KOPT-K1 (cell line): ENCODE results near the gene EIF4E.
"Not testable (repeated sequence)": the region's sequence is repeated elsewhere in the genome, so short reads cannot be mapped to it uniquely, and the experiment has no call there.

Experiments used
- H3K27ac ChIP-seq: fragments of 200-600 bp; sonication (generic); 2 replicates; pipeline ENCODE4 v1.5.1; 2016; ENCODE audit warnings: antibody characterized with exemption, mild to moderate bottlenecking, low read depth, low read length; ENCODE audit not compliant: poor library complexity, severe bottlenecking
- H3K36me3 ChIP-seq: fragments of 200-600 bp; sonication (generic); 2 replicates; pipeline ENCODE4 v1.5.1; 2017; ENCODE audit warnings: antibody characterized with exemption, mild to moderate bottlenecking, low read length, moderate library complexity; ENCODE audit not compliant: insufficient read depth
- H3K9me3 ChIP-seq: fragments of 200-600 bp; sonication (generic); 2 replicates; pipeline ENCODE4 v1.5.1; 2017; ENCODE audit warnings: antibody characterized with exemption, low read length, mild to moderate bottlenecking; ENCODE audit not compliant: insufficient read depth, poor library complexity, severe bottlenecking

The EIF4E gene

GRCh38 chr4:98945297-98945850 lies 16.4 kb upstream of the EIF4E start:
- no peak overlapping the region for H3K27ac ChIP-seq

GRCh38 chr4:98939892-98940298 lies 11.0 kb upstream of the EIF4E start:
- Histone ChIP-seq H3K9me3 (no peaks in the 10 kb centered on the region), H3K36me3 (no peaks in the 10 kb centered on the region)

More at GRCh38 chr4:98945297-98945850, 16.4 kb upstream of the EIF4E start:
- H3K9me3 ChIP-seq, result no peaks in the 10 kb centered on the region
- no peaks in the 10 kb centered on the region for H3K36me3 ChIP-seq

GRCh38 chr4:98939438-98939837 lies 10.5 kb upstream of the EIF4E start:
- H3K27ac ChIP-seq, result no peak overlapping the region
- no peaks in the 10 kb centered on the region for H3K9me3 ChIP-seq
- H3K36me3 ChIP-seq, result no peaks in the 10 kb centered on the region

More at GRCh38 chr4:98939892-98940298, 11.0 kb upstream of the EIF4E start:
- H3K27ac ChIP-seq, result no peak overlapping the region

- H3K36me3 ChIP-seq, result no peaks in the 10 kb centered on the region
- H3K9me3 ChIP-seq, result no peaks in the 10 kb centered on the region
- no peak overlapping the region for H3K27ac ChIP-seq
Measured at GRCh38 chr4:98937986-98938720, 9.2 kb upstream of the EIF4E start.

- Histone ChIP-seq H3K36me3 (no peaks in the 10 kb centered on the region), H3K9me3 (peaks cover 3% of the 10 kb centered on the region), H3K27ac (no peak overlapping the region)
Measured at GRCh38 chr4:98935633-98936032, 6.7 kb upstream of the EIF4E start.

- not testable (repeated sequence) for H3K27ac ChIP-seq, H3K9me3 ChIP-seq, H3K36me3 ChIP-seq
Measured at GRCh38 chr4:98934851-98935250, 5.9 kb upstream of the EIF4E start.

- H3K36me3 ChIP-seq, result no peaks in the 10 kb centered on the region
- no peak overlapping the region for H3K27ac ChIP-seq
- H3K9me3 ChIP-seq, result peaks cover 6% of the 10 kb centered on the region
Measured at GRCh38 chr4:98932539-98932938, 3.6 kb upstream of the EIF4E start.

GRCh38 chr4:98930311-98930865 lies 1.5 kb upstream of the EIF4E start:
- Histone ChIP-seq H3K9me3 (peaks cover 6% of the 10 kb centered on the region), H3K36me3 (peaks cover 15% of the 10 kb centered on the region), H3K27ac (no peak overlapping the region)

- Histone ChIP-seq H3K36me3 (peaks cover 23% of the 10 kb centered on the region), H3K27ac (peak overlapping the region; percentile 97), H3K9me3 (peaks cover 6% of the 10 kb centered on the region)
Measured at GRCh38 chr4:98929341-98930267, 671 bp upstream of the EIF4E start.

- H3K27ac ChIP-seq, result peak overlapping the region; percentile 97
- peaks cover 6% of the 10 kb centered on the region for H3K9me3 ChIP-seq
- H3K36me3 ChIP-seq, result peaks cover 34% of the 10 kb centered on the region
Measured at GRCh38 chr4:98928131-98928504, 815 bp downstream of the EIF4E start.

GRCh38 chr4:98926257-98926656 lies 2.7 kb downstream of the EIF4E start:
- Histone ChIP-seq H3K27ac (peak overlapping the region; percentile 1), H3K36me3 (peaks cover 52% of the 10 kb centered on the region)
- H3K9me3 ChIP-seq, result not testable (repeated sequence)

GRCh38 chr4:98921292-98921691 lies 7.6 kb downstream of the EIF4E start:
- Histone ChIP-seq H3K9me3 (no peaks in the 10 kb centered on the region), H3K36me3 (peaks cover 94% of the 10 kb centered on the region), H3K27ac (no peak overlapping the region)

- peaks cover 90% of the 10 kb centered on the region for H3K36me3 ChIP-seq
- no peak overlapping the region for H3K27ac ChIP-seq
Measured at GRCh38 chr4:98919996-98920395, 8.9 kb downstream of the EIF4E start.

GRCh38 chr4:98910728-98911127 lies 18.2 kb downstream of the EIF4E start:
- peaks cover 40% of the 10 kb centered on the region for H3K36me3 ChIP-seq
- not testable (repeated sequence) for H3K27ac ChIP-seq, H3K9me3 ChIP-seq

More at GRCh38 chr4:98919996-98920395, 8.9 kb downstream of the EIF4E start:
- no peaks in the 10 kb centered on the region for H3K9me3 ChIP-seq
